ENCODE results near the gene NCF4. TPM values are rescaled to one million over a fixed set of nuclear protein-coding genes. Genes with fewer than 3 reads are reported as not detected.

Gene NCF4
- total RNA-seq, 1 experiment from 2014 or later = not detected

GRCh38 chr22:36900880-36901279, 40.1 kb downstream of the NCF4 start:
- no peak overlapping the region for H4K8ac ChIP-seq (replicated peaks; ENCODE audit: insufficient read length, low read depth, low read length)
- H2BK20ac ChIP-seq (ENCODE audit: low read depth, low read length, poor library complexity, severe bottlenecking) = no peak overlapping the region
- no peak overlapping the region for H2AFZ ChIP-seq (ENCODE audit: low read length)
- peak overlapping the region; percentile 8 to 21; a peak in 3 of 5 replicates for H3K4me3 Mint-ChIP-seq
- no peak overlapping the region for H3T11ph ChIP-seq (ENCODE audit: low read length)
- no peaks in the 10 kb centered on the region for H3K27me3 ChIP-seq (ENCODE audit: insufficient read depth, low read length)
- H3K23me2 ChIP-seq (ENCODE audit: insufficient read length, low read depth, low read length, poor library complexity, severe bottlenecking) = no peaks in the 10 kb centered on the region
- no peaks in the 10 kb centered on the region for H3K79me1 ChIP-seq (ENCODE audit: insufficient read depth, low read depth, low read length, poor library complexity, severe bottlenecking)
- H3K14ac ChIP-seq (ENCODE audit: insufficient read depth, low read length) = peak overlapping the region; percentile 38; the same call in 1 of the 2 replicates
- H3K23ac ChIP-seq (ENCODE audit: insufficient read length, low read depth, low read length) = no peak overlapping the region
- no peak overlapping the region for H3K9ac ChIP-seq (ENCODE audit: extremely low read depth, insufficient read length, low read length)
- peaks cover 7 to 11% (median 8%) of the 10 kb centered on the region in 3 experiments; a peak in 6 of 7 replicates for H3K36me3 Mint-ChIP-seq (ENCODE audit: insufficient read depth in 1 of 3, low read depth in 3 of 3)
- H3K4me1 Mint-ChIP-seq = peaks cover 22 to 27% of the 10 kb centered on the region in 2 experiments
- H2BK120ac ChIP-seq (ENCODE audit: low read depth, low read length, poor library complexity, severe bottlenecking) = no peak overlapping the region
- H4K5ac ChIP-seq (ENCODE audit: insufficient read length, low read depth, low read length) = no peak overlapping the region
- WGBS (ENCODE audit: extremely low coverage, insufficient read length, low lambda C conversion rate) = no CpG with 5 or more reads among the region's 4 CpGs
- H3K4me1 ChIP-seq (ENCODE audit: insufficient read depth, low read length) = peaks cover 6% of the 10 kb centered on the region; the same call in 1 of the 2 replicates
- H3K4ac ChIP-seq (ENCODE audit: low read depth, low read length) = no peak overlapping the region
- no peaks in the 10 kb centered on the region for H3K79me2 ChIP-seq (ENCODE audit: insufficient read depth, low read length)
- peak overlapping the region; percentile 86 to 98 (median 92) for H3K27ac Mint-ChIP-seq
- no peaks in the 10 kb centered on the region for H3K9me3 ChIP-seq (ENCODE audit: control insufficient read depth, low read depth, low read length)
- H3K18ac ChIP-seq (ENCODE audit: insufficient read length, low read depth, low read length) = peak overlapping the region; percentile 70
- H3K56ac ChIP-seq (ENCODE audit: insufficient read length, low read depth, low read length) = no peak overlapping the region
- peaks cover 19 to 24% of the 10 kb centered on the region in 2 experiments for H3K9me3 Mint-ChIP-seq
- H2BK5ac ChIP-seq (ENCODE audit: insufficient read length, low read length) = no peak overlapping the region
- peak overlapping the region; percentile 30 for H4K91ac ChIP-seq (ENCODE audit: insufficient read length, low read depth, low read length)
- H3K4me2 ChIP-seq (ENCODE audit: insufficient read depth, insufficient read length, low read length) = peak overlapping the region; percentile 31
- peak; percentile 81 for DNase-seq
- no peak overlapping the region for H2BK15ac ChIP-seq (ENCODE audit: low read depth, low read length)
- no peaks in the 10 kb centered on the region for H4K20me1 ChIP-seq (ENCODE audit: control insufficient read depth, insufficient read depth, insufficient read length)
- TF ChIP-seq CTCF (conservative IDR thresholded peaks at IDR 0.05) = no peak
- no peak overlapping the region for H3K27ac ChIP-seq (ENCODE audit: insufficient read length, low read depth, low read length)
- no peak overlapping the region for H2AK5ac ChIP-seq (ENCODE audit: insufficient read length, low read length)
- no peak overlapping the region for H2BK12ac ChIP-seq (ENCODE audit: insufficient read length, low read depth, low read length)
- H3K27me3 Mint-ChIP-seq (ENCODE audit: low read depth) = peaks cover 94% of the 10 kb centered on the region
